ENCODE measurements around the gene CARD18.

The CARD18 gene, protein sequence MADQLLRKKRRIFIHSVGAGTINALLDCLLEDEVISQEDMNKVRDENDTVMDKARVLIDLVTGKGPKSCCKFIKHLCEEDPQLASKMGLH

DNA sequence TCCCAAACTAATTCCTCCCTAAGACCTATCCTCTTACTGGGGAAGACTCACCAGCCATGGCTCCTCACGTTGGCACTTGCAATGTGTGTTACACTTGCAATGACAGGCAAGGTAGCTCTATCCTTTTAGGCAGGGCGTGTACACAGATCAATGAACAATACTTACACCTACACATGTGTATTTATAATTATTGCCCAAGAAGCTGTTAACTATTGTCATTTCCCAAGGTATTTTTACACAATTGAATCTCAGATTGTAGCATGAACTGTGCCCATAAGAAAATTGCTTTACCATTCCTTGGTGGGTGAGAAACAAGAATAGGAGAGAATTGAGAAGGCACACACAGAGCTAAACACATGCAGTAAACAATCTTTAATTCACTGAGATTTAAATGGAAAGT lies at the start of gene CARD18:
Gene CARD18 (minus strand): TSS at position 101 of the 400 bp plus-strand sequence. CDS start 43 bp downstream, at position 58.
- no peak for DNase-seq

DNA sequence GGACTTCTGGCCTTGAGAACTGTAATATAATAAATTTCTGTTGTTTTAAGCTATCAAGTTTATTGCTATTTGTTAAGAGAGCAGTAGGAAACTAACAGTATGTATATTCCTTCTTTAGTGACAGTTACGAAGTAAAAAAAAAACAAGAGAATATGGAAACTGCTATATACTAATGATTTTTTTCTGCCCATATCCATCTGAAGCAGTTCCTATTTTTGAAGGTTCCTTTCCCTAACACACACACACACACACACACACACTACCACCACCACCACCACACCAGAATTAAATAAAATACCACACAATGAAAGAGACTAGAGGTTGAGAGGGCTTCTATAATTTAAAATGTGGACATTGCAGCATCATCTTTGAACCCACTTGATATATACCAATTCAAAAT lies 44.4 kb upstream of the CARD18 start:
- no peak for DNase-seq

DNA sequence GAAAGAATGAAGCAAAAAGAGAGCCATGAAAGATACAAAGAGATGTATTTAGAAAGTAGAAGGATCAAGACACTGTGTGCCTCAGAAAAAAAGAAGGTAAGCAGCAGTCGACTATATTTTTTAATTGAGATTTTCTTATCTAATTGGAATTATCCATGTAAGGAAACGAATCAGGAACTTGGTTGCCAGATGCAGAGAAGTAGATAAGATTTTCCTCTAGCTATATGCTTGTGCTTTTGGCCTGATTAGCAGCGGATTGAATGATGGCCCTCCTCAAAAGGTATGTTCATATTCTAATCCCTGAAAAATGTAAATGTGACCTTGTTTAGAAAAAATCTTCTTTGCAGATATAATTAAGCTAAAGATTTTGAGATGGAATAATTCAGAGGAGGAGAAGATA lies 43.9 kb upstream of the CARD18 start:
- no peak for DNase-seq

DNA sequence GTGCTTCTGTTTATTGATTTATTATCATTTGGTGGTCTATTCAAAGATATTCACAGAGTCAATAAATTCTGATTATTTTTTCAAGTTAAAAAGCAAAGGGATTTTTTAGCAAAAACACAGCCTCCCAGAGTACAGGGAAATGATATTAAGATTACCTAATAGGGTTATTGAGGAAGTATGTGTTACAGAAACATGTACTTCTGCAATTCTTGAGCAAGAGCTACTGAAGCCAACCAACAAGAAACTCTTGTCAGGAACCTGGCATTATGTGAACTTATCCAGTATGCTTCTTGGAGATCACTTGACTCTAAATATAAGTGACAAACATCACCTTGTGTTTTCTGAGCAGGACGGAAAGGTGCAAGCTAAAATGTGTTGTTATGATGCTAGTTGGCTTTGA lies 42.0 kb upstream of the CARD18 start:
- DNase-seq: no peak

DNA sequence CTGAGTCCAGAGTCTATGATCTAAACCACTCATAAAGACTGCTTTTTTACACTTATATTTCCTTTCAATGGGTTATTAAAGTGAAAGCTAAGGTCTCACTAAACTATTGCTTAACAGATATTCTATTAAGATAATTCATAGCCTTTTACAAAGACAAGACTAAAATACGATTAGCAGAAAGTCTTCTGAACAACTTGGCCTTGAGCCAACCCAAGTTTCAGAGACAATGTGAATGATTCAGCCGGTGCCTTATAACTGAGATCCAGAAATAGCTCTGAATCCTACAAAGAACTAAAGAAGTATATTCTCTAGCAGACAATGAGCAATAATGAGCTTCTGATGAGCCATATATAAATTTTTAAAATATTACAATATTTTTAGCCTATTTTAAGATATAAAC lies 41.5 kb upstream of the CARD18 start:
- DNase-seq: no peak

DNA sequence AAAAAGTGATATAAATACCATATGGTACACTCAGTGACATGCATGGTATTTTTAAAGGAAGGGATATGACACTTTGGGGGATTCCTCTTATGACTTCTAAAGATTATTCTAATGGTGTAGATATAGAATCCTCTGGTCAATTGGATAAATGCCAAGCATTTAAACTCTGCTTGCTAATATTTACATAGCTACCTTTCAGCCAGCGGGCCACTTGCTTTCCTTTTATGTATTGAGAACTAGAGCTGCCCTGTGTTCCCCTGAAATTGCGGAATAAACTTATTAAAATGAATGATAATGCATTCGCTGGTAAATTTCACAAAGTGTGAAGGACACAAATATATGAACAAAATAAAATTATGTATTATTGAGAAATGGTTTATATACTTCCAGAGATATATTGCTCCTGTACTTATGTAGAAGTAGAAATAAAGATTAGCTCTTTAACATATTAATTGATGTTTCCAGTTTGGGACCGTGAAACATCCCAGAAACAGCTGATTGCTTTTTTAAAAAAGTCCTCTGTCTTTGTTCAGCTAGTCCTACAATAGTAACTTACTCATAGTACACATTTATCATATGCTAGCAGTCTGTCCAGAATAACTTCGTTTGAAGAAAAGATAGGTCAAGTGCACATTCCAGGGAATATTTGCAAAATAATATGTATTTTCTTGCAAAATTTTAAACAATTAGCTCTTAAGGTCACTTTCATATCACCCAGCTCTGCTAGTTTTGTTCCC lies 40.1 kb upstream of the CARD18 start:
- no peak for DNase-seq

DNA sequence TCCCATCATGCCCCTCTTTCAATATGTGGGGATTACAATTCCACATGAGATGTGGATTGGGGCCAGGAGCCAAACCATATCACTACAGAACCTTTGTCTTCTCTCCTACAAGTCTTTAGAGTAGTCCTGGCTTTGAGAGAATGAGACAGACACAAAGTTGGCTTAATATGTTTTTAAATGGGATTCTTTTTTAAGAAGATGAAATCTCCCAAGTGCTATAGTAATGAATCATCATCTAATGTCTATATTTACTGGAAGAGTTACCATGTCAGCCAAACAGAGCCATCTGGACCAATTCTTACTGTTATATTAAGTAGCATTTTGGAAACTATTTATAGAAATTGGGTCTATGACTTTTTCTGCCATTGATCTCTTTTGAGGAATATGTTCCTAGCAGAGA lies 38.1 kb upstream of the CARD18 start:
- DNase-seq: no peak

DNA sequence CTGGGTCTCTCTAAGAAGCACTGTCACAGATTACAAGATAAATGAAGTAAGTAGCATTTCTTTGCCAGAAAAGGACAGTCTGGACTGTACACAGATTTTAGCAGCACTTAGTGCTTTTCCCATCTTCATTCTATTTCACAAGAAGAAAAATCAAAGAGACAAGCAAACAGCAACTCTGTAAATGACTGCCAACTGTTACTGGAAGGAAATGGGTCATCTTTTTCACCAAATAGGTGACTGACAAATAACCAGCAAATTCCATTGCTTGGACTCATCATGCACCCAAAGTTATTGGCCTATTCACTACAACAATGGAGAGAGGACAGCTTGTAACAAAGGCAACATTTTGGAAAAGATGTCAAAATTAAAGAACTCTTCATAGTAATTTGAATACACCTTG lies 28.9 kb upstream of the CARD18 start:
- no peak for DNase-seq

DNA sequence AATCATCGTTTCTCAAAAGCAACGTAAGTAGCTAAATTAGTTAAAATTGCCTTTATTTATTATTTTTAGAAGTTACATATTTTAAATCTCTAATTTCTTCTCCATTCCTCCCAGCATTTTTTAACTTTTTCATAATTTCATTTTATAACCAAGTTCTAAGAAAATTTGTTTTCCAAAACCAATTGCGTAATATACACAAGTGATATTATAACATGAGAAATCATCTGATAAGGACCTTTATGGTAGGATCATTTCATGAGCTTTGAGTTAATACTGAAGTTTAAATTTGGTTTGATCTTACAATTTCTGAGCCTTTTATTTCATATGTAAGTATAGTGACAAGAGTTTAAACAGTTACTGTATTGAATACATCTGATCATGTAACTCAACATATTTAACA lies 27.7 kb upstream of the CARD18 start:
- DNase-seq: no peak

DNA sequence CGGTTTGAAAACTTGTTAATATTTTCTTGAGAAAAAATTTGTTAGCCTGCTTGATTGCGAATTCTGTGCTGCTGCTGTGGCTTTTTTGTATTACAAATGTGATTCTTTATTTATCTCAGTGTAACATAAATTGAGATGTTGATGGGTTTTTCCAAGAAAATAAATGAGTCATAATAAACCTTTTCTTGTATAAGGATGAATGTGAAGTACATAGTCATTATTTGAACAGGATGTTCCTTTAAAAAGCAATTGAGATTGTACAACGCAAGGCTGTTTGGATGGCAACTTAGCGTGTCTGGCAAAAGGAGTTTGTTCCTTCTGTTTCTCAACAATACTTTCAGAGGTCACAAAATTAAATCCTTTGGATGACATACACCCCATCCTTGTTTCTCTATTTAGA lies 24.6 kb upstream of the CARD18 start:
- no peak for DNase-seq

DNA sequence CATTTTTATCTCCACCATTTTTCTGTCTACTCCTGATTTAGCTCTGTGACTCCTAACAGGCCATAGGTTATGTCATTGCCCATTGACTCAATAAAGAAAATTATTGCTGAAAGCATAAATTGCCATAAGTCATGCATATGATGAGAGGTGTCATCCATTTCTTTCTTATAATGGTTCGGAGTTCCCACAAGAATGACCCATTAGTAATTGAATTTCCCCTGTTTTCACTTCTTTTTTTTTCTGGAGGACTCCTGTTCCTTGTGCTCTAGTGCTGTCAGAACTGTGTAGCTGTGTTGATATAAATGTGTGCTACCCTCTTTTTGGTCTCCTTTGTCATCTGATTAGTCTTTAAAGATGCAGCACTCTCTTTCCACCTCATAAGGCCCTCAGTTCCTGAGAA lies 22.9 kb upstream of the CARD18 start:
- no peak for DNase-seq

DNA sequence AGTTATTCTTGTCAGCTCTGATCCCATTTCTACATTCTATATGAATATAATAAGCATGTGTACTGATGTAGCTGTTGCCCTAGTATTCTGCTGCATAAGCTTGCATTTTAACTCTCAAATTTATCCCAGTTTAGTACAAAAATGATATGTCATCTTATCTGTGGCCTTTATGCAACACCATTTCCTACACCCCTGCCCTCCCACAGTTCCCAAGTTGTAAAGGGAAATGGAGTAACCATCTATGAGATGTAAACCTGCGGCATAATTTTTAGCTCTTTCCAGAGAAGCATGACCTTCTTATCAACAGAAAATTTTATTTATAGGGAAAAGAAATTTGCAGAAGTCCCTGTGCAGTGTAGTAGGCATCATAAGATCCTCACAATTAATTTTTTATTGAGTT lies 18.9 kb upstream of the CARD18 start:
- no peak for DNase-seq

DNA sequence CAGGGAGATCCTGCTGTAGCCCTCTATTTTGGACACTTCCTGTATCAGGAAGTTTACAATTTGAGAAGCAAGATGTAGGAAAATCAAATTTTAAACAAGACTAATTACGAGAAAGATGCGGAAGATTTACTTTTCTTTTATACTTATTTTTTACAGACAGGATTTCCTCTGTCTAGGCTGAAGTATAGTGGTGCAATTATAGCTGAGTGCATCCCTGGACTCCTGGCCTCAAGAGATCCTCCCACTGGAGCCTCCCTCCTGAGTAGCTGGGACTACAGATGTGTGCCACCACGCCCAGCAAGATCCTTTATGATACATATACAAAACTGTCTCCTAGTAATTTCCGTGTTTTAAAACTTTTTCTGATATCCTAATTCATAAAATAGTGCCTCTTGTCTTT lies 17.2 kb upstream of the CARD18 start:
- no peak for DNase-seq

DNA sequence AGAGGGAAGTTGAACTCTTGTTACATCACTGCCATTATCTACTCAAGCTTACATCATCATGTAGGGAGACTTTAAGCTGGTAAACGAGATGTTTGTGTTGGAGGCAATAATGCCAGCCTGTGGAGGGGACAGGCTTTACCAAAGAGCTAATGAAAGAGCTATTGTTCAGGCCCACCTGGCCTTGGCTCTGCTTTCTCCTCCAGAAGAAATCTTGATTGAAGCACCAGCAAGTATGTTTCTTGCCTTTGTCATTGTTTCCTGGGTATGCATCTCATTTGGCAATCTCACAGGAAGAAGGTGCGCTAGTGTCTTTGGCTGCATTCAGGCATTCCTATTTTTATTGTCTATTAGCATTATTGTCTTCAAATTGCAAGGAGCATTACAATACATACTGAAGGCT lies 16.7 kb upstream of the CARD18 start:
- no peak for DNase-seq

DNA sequence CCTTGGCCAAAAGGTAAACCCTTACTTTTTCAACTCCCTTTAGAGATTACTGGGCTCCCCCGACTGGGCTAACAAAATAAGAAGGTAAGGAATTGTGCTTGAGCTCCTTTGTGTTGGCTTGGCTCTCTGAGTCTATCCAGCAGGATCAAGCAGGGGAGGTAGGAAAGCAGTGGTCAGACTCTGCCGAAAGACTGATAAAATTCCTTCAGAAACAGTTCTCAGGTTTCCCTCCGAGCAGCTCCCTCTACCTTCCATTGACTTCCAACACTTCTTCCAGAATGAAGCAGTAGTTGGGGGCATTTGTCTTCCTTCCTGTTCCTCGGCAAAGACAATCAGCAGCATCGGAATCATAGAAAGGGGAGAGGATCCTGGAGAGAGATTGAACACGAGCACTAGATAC lies 16.1 kb upstream of the CARD18 start:
- no peak for DNase-seq

DNA sequence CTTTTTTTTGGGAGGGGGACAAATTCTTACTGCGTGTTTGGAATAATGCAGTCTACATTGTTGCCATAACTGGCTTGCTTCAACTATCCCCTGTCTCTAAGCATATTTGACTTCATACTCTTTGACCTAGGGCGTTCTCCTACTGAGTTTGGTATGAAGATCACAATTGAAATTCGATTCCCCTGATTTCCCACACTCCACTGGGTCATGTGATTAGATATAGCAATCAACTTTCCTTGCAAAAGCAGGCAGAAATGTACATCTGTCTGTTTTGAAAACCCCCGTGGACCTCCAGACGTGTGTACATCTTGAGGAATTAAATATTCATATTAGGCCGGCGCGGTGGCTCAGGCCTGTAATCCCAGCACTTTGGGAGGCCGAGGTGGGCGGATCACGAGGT lies 13.8 kb upstream of the CARD18 start:
- DNase-seq: no peak

DNA sequence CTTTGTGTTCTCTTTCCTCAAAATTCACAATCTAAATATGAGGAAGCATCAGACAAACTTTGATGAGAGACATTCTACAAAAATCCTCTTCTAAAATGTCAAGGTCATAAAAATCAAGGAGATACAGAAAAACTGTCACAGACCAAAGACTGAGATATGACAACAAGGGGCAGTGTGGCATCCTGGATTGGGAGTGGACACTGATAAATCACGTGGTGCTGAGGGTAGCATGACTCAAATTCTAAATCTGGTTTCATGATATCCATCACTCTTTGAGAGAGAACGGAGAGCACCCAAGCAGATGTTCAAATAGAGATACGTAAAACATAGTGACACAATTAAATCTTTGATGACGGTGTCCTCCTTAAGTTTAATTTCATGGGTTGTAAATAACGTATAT lies 13.0 kb upstream of the CARD18 start:
- DNase-seq: no peak

DNA sequence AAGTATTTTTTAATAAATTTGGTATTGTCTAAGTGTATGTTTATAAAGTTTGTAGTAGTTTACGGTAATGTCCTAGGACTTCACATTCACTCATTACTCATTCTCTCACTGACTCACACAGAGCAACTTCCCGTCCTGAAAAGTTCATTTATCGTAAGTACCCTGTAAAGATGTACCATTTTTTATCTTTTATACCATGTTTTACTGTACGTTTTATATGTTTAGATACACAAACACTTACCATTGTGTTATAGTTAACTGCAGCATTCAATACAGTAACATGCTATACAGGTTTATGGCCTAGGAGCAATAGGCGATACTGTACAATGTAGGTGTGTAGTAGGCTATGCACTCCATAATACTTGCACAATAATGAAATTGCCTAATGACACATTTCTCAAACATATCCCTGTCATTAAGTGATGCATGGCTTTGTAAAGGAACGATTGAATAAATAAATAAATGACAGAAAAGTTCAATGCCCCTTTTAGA lies 12.5 kb upstream of the CARD18 start:
- no peak for DNase-seq

DNA sequence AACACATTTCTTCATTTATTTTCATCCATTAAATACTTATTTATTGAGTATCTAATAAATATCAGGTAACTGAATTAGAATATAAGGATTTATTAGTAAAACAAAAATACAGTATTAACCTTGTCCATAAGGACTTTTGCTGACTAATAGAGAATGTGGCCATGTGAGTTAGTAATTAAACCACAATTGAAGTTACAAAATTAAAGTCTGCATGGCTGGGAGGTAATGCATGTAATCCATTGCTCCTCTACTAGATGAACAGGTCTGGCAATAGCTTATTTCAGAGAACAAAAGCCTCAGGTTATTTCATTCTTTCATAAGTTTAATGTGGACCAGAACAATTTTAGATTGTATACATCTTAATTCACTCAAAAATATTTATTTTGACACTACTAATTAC lies 9.9 kb upstream of the CARD18 start:
- no peak for DNase-seq

DNA sequence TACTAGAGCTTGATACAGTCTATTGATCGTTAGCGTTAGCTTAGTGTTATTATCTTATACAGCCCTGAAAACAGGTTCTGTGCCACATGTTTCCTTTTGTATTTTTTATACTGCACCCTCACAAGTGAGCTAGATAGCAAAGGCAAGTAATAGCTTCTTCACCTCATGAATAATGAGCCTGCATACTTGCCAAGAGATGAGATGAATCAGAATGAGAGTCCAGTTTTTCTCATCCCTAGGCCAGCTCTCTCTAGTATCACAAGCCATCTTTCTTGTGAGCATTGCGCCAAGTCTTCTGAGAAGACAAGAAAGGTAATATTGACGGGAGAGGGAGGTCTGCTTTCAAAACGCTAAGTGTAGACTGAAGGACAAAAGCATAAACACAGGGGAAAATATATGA lies 8.7 kb upstream of the CARD18 start:
- DNase-seq: no peak

DNA sequence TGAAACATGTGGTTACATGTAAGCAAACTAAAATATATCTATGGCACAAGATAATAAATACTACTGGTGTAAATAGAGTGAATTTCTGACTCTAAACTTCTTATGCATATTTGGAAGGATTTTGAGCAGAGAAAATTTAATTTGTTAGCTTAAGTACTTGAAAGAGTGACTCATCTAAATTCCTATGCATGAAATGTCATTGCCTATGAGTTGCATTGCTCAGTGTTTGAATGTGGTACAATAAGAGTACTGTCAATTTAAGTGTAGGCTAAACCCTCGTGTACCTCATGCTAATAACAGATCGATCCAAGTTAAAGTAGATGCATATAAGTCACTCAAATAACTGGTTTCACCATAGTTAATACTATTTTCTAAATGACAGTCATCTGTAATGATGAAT lies 5.3 kb upstream of the CARD18 start:
- DNase-seq: no peak

DNA sequence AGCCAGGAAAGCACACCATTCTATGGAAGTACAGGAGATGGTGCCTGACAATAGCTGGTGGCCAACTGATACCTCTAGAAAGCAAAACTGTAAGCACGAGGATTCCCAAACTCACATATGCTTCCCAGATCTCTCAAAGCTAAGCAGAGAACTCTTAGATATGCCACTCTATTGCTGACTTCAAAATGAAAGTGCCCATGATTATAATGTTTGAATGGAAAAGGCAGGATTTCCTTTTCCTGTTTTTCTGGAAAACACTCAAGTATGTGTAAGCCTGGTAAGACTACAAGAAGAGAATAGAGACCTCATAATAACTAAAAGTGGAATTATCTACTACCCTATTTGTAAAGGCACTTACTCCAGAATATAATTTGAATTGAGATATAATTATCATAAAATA lies 2.6 kb upstream of the CARD18 start:
- DNase-seq: no peak

DNA sequence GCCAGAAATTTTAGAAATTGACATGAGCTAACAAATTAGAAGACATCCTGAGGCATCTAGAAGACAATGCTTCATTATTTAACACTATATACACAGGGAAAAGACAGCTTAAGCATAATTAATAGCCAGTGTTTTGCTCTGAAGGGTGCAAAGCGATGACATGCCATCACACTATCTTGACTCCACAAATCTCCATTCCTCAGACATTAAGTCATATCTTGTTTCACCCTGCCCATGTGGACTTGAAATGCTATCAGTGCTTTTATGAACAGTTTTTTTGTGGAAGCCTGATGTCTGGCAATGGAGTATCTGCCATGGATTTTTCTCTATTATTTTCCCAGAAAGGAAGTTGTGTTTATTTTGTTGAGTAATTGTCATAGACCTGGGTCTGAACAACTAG lies 2.3 kb downstream of the CARD18 start:
- DNase-seq: no peak

DNA sequence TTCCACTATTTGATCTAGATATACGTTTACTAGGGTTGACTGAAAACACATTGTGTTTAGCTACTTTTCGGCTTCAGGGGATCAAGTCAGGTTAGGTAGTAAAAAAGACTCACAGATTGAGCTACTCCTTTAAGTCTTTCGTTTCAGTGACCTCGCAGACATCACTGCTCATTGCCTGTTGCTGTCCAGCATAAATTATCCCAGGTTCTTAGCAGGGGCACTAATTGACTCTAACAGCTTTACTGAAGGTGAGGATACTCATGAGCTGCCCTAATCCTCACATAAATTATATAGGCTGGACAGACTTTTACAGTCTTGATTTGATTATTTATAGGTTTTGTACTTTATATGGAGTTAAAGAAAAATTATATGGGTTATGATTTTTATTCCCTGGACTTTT lies 3.7 kb downstream of the CARD18 start:
- no peak for DNase-seq
